Embryonic facial prominence (tissue), 1 donor: ENCODE measurements around the gene SMG7.

Source experiments
- DNase-seq: peaks from one replicate; pipeline ENCODE4 v3.0.0-alpha.2; 2016; ENCODE audit errors: extremely low spot score

The SMG7 gene

GRCh38 chr1:183508694-183509093 is 36.4 kb downstream of the SMG7 start:
- no peak for DNase-seq

- DNase-seq = no peak
Measured at GRCh38 chr1:183512450-183512849, 40.2 kb downstream of the SMG7 start.

- DNase-seq = no peak
Measured at GRCh38 chr1:183514235-183514634, 41.9 kb downstream of the SMG7 start.

GRCh38 chr1:183515002-183515689 is 42.8 kb downstream of the SMG7 start:
- DNase-seq = no peak

GRCh38 chr1:183516725-183517124 is 44.4 kb downstream of the SMG7 start:
- DNase-seq = no peak

- DNase-seq = no peak
Measured at GRCh38 chr1:183517401-183517800, 45.1 kb downstream of the SMG7 start.

- no peak for DNase-seq
Measured at GRCh38 chr1:183520379-183520778, 48.1 kb downstream of the SMG7 start.

- DNase-seq = no peak
Measured at GRCh38 chr1:183522104-183522503, 49.8 kb downstream of the SMG7 start.

GRCh38 chr1:183528577-183528976 is 56.3 kb downstream of the SMG7 start:
- no peak for DNase-seq

- no peak for DNase-seq
Measured at GRCh38 chr1:183533617-183534174, 61.4 kb downstream of the SMG7 start.

GRCh38 chr1:183537405-183537804 is 65.1 kb downstream of the SMG7 start:
- DNase-seq = no peak

- DNase-seq = peak; percentile 65
Measured at GRCh38 chr1:183543619-183544204, 71.4 kb downstream of the SMG7 start.

- DNase-seq = no peak
Measured at GRCh38 chr1:183544598-183545297, 72.4 kb downstream of the SMG7 start.

GRCh38 chr1:183546427-183546826 is 74.1 kb downstream of the SMG7 start:
- DNase-seq = no peak

- DNase-seq = no peak
Measured at GRCh38 chr1:183548116-183548515, 75.8 kb downstream of the SMG7 start.

GRCh38 chr1:183550915-183551314 is 78.6 kb downstream of the SMG7 start:
- DNase-seq = no peak

- DNase-seq = no peak
Measured at GRCh38 chr1:183551924-183552323, 79.6 kb downstream of the SMG7 start.

- DNase-seq = no peak
Measured at GRCh38 chr1:183552441-183552840, 80.1 kb downstream of the SMG7 start.

GRCh38 chr1:183552891-183553290 is 80.6 kb downstream of the SMG7 start:
- no peak for DNase-seq

GRCh38 chr1:183553331-183553730 is 81.0 kb downstream of the SMG7 start:
- DNase-seq = no peak

- DNase-seq = no peak
Measured at GRCh38 chr1:183553764-183554163, 81.5 kb downstream of the SMG7 start.

GRCh38 chr1:183554577-183554976 is 82.3 kb downstream of the SMG7 start:
- DNase-seq = no peak

GRCh38 chr1:183559061-183559460 is 86.8 kb downstream of the SMG7 start:
- DNase-seq = no peak
